HTERT RPE-1 (cell line): ENCODE results near the gene ENPP7.

Experiments
- in situ Hi-C: fragments of 300-500 bp; cut with MboI; formaldehyde crosslinking; loops from 4 replicates; pipeline ENCODE4 v1.14.3; 2020; ENCODE audit warnings: low sequenced_read_pairs

ENPP7 gene

GRCh38 chr17:79730769-79731483 lies at the start of gene ENPP7:
Gene ENPP7 (plus strand): TSS chr17:79730943. CDS start chr17:79731140, 197 bp downstream.
- in situ Hi-C loops: no loop called here

GRCh38 chr17:79681101-79681621 lies 49.6 kb upstream of the ENPP7 start:
- in situ Hi-C loops: no loop called here

DNA sequence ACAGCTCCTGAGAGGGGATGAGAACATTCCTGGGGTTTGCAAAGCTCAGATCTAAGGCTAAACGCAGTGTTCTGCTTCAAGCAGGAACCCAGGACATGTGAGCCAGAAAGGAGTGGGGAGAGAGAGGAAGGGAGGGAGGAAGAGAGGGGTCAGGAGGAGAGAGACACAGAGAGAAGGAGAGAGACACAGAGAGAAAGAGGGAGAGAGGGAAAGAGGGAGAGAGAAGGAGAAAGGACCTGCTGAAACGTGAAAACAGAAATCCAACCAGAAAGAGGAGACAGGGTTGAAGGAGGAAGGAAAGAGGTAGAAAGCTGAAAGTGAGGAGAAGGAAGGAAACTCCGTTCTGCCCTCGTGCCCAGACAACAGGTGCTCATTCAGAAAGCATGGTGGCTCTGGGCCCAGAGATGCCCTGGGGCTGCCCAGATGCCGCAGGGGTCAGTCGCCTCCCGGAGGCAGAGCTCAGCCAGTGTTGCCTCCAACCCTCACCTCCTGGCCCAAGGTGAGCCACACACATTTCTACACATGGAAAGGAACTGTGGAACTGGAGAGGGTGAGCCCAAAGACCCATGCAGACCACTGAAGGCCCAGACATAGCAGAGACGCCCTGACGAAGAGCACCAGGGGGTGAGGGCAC lies 49.0 kb upstream of the ENPP7 start:
- in situ Hi-C loops: no loop called here

- in situ Hi-C loops: no loop called here
Measured at GRCh38 chr17:79683365-79683764, 47.4 kb upstream of the ENPP7 start.

DNA sequence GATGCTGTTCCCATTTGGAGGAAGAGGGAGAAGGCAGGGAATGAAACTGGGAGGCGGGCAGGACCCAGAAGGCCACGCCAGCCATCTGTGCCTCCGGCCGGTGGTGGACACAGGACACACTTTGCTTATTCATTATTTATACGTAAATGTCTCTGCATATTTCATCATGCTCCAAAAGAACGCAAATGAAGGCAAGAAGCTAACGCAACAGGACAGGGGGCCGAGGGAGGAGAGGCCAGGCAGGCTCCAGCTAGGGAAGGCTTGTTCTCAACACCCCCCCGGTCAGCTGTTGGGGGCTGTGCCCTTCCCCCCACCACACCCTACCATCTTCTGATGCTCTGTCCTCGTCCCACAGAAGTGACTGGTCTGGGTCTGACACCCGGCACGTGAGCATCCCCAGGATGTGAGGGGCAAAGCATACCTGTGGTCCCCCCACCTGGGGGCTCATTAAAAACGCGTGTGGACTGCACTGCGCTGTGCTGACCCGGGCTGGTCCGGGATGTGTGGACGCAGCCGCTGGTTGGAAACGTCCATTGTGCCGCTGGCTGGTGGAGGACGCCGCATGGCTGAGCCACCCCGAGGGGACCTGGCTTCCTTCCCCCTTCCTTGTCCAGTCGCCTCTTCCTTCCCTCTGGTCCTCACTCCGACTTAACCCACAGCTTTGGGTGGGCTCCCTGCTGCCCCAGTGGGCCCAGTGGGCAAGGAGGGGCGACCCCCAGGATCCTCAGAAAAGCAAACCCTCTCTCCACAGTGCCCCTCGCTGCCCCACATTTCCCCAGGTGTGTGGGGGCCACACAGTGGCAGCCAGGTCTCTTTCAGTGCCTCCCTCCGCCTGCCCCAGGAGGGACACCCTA lies 46.4 kb upstream of the ENPP7 start:
- in situ Hi-C loops: no loop called here

DNA sequence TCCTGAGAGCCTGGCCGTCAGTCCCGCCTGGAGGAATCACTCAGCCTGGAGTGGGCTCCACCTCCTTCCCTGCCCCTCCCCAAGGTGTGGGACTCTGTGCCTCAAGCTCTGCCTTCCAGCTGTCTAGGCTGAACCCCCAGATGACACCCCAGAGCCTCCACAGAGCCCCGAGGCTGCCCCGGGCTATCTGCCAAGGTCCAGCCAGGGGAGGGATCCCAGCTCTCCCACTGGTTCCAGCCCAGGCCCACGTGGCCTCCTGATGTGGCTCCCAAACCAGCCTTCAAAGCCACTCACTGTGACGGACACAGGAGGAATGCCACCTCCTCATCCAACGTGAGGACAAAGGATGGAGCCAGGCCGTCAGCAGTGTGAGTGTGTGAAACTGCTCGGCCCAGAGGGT lies 45.6 kb upstream of the ENPP7 start:
- in situ Hi-C loops: no loop called here

DNA sequence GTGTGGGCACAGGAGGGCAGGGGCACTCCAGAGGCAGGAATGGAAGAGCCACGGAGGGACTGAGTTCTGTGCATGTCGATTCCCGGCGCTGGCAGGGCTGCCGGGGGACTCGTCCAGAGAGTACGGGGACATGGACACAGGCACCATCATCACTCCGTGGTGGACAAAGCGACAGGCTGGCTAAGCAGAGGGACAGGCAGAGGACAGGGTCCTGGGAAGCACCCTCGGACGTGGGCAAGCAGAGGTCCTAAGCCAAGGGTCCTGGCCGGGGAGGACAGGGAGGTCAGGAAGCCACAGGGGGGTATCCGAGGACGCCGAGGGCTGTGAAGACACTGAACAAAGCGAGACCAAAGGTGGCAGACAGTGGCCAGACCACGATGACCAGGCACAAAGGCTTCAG lies 44.3 kb upstream of the ENPP7 start:
- in situ Hi-C loops: no loop called here

DNA sequence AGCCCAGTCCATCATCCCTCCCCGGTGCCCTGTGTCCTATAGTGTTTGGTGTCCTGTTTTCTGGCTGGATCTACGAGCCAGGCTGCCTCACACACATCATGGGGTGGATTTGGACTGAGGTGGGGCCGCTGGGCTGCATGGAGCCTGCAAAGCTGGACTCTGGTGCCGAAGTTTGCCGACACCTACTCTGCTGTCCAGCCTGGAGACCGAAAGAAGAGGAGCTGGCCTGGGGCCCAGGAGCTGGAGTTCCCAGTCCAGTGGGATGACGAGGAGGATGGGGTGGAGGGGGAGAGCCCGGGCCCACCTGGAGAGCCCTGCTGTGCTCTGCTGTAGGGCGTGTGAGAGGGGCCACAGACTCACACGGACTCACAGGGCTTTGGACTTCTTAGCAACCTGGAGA lies 40.3 kb upstream of the ENPP7 start:
- in situ Hi-C loops: no loop called here

- in situ Hi-C loops: no loop called here
Measured at GRCh38 chr17:79690988-79691836, 39.5 kb upstream of the ENPP7 start.

- in situ Hi-C loops: no loop called here
Measured at GRCh38 chr17:79691931-79692330, 38.8 kb upstream of the ENPP7 start.

DNA sequence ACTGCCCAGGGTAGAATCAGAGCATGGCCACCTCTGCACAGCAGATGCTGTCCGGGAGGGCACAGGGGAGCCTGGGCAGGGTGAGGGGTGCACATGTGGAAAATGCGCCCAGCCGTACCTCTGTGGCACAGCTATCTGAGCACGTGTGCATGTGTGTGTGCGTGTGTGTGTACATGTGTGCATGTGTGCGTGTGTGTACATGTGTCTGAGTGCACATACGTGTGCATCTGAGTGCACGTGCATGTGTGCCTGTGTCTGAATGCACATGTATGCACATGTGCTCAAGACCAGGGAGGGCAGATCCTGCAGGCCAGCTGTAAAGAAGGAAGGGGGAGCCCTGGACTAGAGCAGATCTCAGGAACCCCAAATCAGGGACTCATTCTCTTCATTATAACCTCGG lies 37.3 kb upstream of the ENPP7 start:
- in situ Hi-C loops: no loop called here

GRCh38 chr17:79695293-79695790 lies 35.4 kb upstream of the ENPP7 start:
- in situ Hi-C loops: no loop called here

- in situ Hi-C loops: no loop called here
Measured at GRCh38 chr17:79695797-79696609, 34.7 kb upstream of the ENPP7 start.

- in situ Hi-C loops: no loop called here
Measured at GRCh38 chr17:79696610-79696982, 34.1 kb upstream of the ENPP7 start.

DNA sequence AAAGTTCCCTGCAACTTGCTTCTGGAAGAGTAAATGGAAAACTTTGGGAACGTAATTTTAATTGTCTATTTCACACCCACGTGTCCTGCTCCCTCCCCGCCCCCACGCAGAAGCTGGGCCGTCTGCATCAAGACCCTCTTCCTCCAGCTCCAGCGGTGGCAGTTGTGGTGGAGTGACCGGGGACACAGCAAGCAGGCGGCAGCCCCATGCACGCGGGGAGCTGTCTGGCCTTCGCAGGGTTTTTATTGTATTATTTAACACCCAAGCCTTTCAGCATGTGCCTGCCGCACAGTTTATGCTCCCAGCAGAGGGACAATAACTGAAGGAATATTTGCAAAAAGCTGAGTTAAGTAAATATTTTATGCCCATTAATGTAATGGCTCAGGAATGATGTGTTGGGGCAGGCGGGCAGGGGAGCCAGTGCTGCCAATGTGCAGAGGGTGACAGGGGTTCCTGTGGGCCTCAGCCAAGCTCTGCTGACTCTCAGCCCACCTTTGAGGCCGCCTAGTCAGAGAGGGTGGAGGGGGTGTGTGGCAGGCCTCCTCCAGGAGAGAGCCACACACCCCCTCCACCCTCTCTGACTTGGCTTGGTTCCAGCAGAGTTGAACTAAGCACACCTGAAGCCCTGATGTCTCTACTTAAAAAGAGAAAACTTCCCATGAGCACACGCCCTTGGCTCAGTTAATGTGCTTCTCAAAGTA lies 32.4 kb upstream of the ENPP7 start:
- in situ Hi-C loops: no loop called here

GRCh38 chr17:79699386-79700036 lies 31.2 kb upstream of the ENPP7 start:
- in situ Hi-C loops: no loop called here

DNA sequence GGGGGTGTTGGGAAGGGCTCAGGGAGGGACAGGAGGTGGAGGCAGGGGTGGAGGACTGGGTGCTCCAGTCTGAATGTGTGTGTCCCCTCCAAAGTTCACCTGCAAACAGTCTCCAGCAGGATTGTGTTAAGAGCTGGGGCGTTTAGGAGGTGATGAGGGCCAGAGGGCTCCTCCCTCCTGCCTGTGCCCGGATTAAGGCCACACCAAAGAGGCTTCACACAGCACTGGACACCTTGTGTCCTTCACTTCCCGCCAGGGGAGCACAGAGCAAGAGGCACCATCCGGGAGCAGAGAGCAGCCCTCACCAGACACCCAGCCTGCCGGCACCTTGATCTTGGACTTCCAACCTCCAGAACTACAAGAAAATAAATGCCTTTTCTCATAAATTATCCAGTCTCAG lies 30.2 kb upstream of the ENPP7 start:
- in situ Hi-C loops: no loop called here

- in situ Hi-C loops: no loop called here
Measured at GRCh38 chr17:79702034-79702433, 28.7 kb upstream of the ENPP7 start.
